Measurements from ENCODE around the gene MARF1.

The MARF1 gene

GRCh38 chr16:15616012-15616411 is 26.9 kb downstream of the MARF1 start:
- Histone ChIP-seq H3K4me3 (no peak overlapping the region), H3K27ac (no peak overlapping the region), H3K36me3 (peaks cover 79 to 98% (median 87%) of the 10 kb centered on the region in 3 donors), H3K9me3 (no peaks in the 10 kb centered on the region), H3K27me3 (no peaks in the 10 kb centered on the region), H3K4me1 (peaks cover 0 to 7% (median 0%) of the 10 kb centered on the region in 4 donors)
- DNase-seq, result no peak
- intact Hi-C loops (cut with DNase I; ENCODE audit: low total_unique reads), result no loop called here
- TF ChIP-seq CTCF (IDR thresholded peaks at IDR 0.05), result no peak

- DNase-seq, result no peak
- H3K9me3 ChIP-seq, result no peaks in the 10 kb centered on the region
- no peaks in the 10 kb centered on the region for H3K27me3 ChIP-seq
- TF ChIP-seq CTCF (IDR thresholded peaks at IDR 0.05), result no peak
- H3K27ac ChIP-seq, result no peak overlapping the region
- intact Hi-C loops (cut with DNase I; ENCODE audit: low total_unique reads), result no loop called here
- H3K4me1 ChIP-seq, result no peaks in the 10 kb centered on the region
- no peak overlapping the region for H3K4me3 ChIP-seq
- H3K36me3 ChIP-seq, result peaks cover 81 to 98% (median 87%) of the 10 kb centered on the region in 3 donors
These were observed 29.3 kb downstream of the MARF1 start for GRCh38 chr16:15613676-15614075.

GRCh38 chr16:15611610-15612009 is 31.3 kb downstream of the MARF1 start:
- DNase-seq, result no peak
- Histone ChIP-seq H3K4me3 (no peak overlapping the region), H3K27me3 (no peaks in the 10 kb centered on the region), H3K9me3 (no peaks in the 10 kb centered on the region), H3K36me3 (peaks cover 82 to 98% (median 89%) of the 10 kb centered on the region in 3 donors), H3K27ac (no peak overlapping the region), H3K4me1 (no peaks in the 10 kb centered on the region)
- intact Hi-C loops (cut with DNase I; ENCODE audit: low total_unique reads), result no loop called here
- no peak for TF ChIP-seq CTCF (IDR thresholded peaks at IDR 0.05)

DNA sequence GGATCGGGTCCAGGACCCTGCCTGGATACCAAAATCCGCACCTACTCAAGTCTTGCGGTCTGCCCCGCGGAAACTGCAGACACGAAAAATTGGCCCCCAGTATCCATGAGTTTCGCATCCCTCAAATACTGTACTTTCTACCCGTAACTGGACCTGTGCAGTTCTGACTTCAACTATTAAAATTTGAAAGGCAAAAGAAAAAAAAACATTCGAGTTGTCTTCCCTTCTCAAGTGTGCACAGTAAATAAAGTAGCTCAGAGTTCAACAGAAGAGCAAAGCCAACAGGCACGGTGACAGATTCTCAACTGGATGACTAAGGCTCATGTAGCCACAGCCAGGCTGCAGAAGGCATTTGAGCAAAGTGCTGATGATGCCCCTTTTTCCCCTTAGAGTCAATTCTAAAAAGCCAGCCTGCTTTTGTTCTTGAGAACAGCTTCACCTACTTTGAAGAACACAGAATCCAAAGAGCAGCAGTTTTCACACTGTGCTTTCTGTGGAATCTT is 32.5 kb downstream of the MARF1 start:
- no peak for TF ChIP-seq CTCF (IDR thresholded peaks at IDR 0.05)
- Histone ChIP-seq H3K4me3 (no peak overlapping the region), H3K4me1 (no peaks in the 10 kb centered on the region), H3K36me3 (peaks cover 82 to 98% (median 83%) of the 10 kb centered on the region in 3 donors), H3K27ac (no peak overlapping the region), H3K27me3 (no peaks in the 10 kb centered on the region), H3K9me3 (no peaks in the 10 kb centered on the region)
- no peak for DNase-seq
- intact Hi-C loops (cut with DNase I; ENCODE audit: low total_unique reads), result no loop called here

GRCh38 chr16:15609286-15609649 is 33.7 kb downstream of the MARF1 start:
- Histone ChIP-seq H3K4me1 (peaks cover 0 to 5% (median 0%) of the 10 kb centered on the region in 4 donors), H3K27ac (no peak overlapping the region), H3K9me3 (no peaks in the 10 kb centered on the region), H3K4me3 (no peak overlapping the region), H3K36me3 (peaks cover 72 to 98% (median 85%) of the 10 kb centered on the region in 3 donors), H3K27me3 (no peaks in the 10 kb centered on the region)
- DNase-seq, result no peak
- intact Hi-C loops (cut with DNase I; ENCODE audit: low total_unique reads), result no loop called here
- TF ChIP-seq CTCF (IDR thresholded peaks at IDR 0.05), result no peak

Measured in tibial artery (tissue), 4 donors.